Stomach (tissue), 9 donors: ENCODE results near the gene RBSN. TPM values are rescaled to one million over a fixed set of nuclear protein-coding genes. Genes with fewer than 3 reads are reported as not detected.

Experiments used
- DNase-seq, 2 donors: peaks; one replicate each; pipeline versions ENCODE4 v3.0.0 to v3.0.0-alpha.2; 2013 to 2019
- H3K27ac ChIP-seq, 5 donors: fragments of 200-600 bp in 4 of 5; sonication (generic) in 4 of 5; one replicate each; pipeline ENCODE4 v1.5.1; 2013 to 2019; ENCODE audit warnings: mild to moderate bottlenecking in 1 of 5, moderate library complexity in 1 of 5
- H3K27me3 ChIP-seq, 3 donors: fragments of 200-600 bp; sonication (generic); one replicate each; pipeline ENCODE4 v1.5.1; 2017 to 2019; ENCODE audit warnings: mixed run types in 1 of 3
- H3K36me3 ChIP-seq, 4 donors: fragments of 200-600 bp; sonication (generic); 1 replicate in 3 of 4; 2 replicates in 1 of 4; pipeline ENCODE4 v1.5.1; 2016 to 2019
- H3K4me1 ChIP-seq, 4 donors: fragments of 200-600 bp; sonication (generic); one replicate each; pipeline ENCODE4 v1.5.1; 2016 to 2019
- H3K4me3 ChIP-seq, 4 donors: fragments of 200-600 bp; sonication (generic) in 3 of 4; one replicate each; pipeline ENCODE4 v1.5.1; 2016 to 2019; ENCODE audit warnings: mild to moderate bottlenecking in 1 of 4
- H3K9me3 ChIP-seq, 4 donors: fragments of 200-600 bp; sonication (generic); one replicate each; pipeline ENCODE4 v1.5.1; 2016 to 2019
- EP300 ChIP-seq: sonication (generic); formaldehyde crosslinking; IDR thresholded peaks from one replicate; pipeline ENCODE4 v1.6.1; 2017; ENCODE audit warnings: antibody characterized with exemption
- POLR2A ChIP-seq, 4 donors: fragments of 450-650 bp; IDR thresholded peaks; one replicate each; pipeline ENCODE4 v1.6.1; 2016; ENCODE audit warnings: antibody characterized with exemption in 4 of 4, control low read depth in 2 of 4, mild to moderate bottlenecking in 1 of 4, moderate library complexity in 1 of 4
- POLR2AphosphoS5 ChIP-seq, 3 donors: sonication (generic); formaldehyde crosslinking; IDR thresholded peaks; one replicate each; pipeline ENCODE4 v1.6.1; 2016; ENCODE audit warnings: antibody characterized with exemption in 3 of 3
- WGBS, 5 donors: extraction: QIAGEN DNeasy Blood & Tissue Kit in 3 of 5; methylation state at CpG; one replicate each; pipeline versions ENCODE4 v1.1.5 to v1.1.7; 2013 to 2018; 5-methylcytosine and 5-hydroxymethylcytosine counted together
- intact Hi-C: fragments of 100-400 bp; cut with DNase I; formaldehyde crosslinking; loops from one replicate; pipeline ENCODE4 v1.15.1; 2023; ENCODE audit warnings: low total_unique reads
- polyA plus RNA-seq, 3 donors: library from polyadenylated mRNA; stranded (reverse); fragments of 200-250 nt; gene quantifications; one replicate each; pipeline ENCODE4 v1.2.3, GENCODE V29; 2013
- total RNA-seq, 5 donors: library from RNA; depleted of rRNA; stranded (reverse); fragments of >200 nt; gene quantifications; one replicate each; pipeline versions ENCODE4 v1.1.0 to v1.2.3, GENCODE V29; 2014 to 2016
- TF ChIP-seq, protein P1 (sequence below), 7 experiments: fragments of 450-650 bp in 4 of 7; fragments of 200-600 bp in 3 of 7; sonication (generic) in 3 of 7; IDR thresholded peaks; one replicate each; pipeline ENCODE4 v1.5.1; 2016 to 2019; ENCODE audit warnings: antibody characterized with exemption in 7 of 7, control low read depth in 2 of 7, mild to moderate bottlenecking in 1 of 7
- donor health status: healthy with polysubstance abuse.
- donor health status: Bipolar disorder and iron deficiency.
- donor health status: healthy.

The RBSN gene
- total and polyA plus RNA-seq, 8 donors = 4.3 to 127 (median 15.8) TPM

DNA sequence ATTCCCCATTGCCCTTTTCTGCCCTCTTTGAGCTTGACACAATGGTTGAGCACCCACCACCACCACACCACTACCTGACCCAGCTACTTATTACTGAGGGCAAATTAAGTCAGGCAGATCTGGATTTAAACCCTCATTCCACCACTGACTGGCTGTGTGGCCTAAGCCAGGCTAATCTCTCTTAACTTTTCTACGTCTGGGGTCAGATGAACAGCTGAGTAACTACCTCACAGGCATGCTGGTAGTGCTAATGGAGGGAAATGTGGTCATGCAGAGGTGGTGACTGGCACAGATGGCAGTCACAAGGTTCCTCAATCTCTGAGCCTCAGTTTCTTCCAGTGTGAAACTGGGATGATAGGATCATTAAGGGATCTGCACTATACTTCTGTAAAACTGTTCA is 29.5 kb downstream of the RBSN start:
- no peak for DNase-seq
- H3K27me3 ChIP-seq = no peaks in the 10 kb centered on the region
- H3K4me3 ChIP-seq = no peak overlapping the region
- H3K36me3 ChIP-seq = peaks cover 31 to 48% (median 45%) of the 10 kb centered on the region in 4 donors
- H3K27ac ChIP-seq = no peak overlapping the region
- intact Hi-C loops = no loop called here
- H3K9me3 ChIP-seq = no peaks in the 10 kb centered on the region
- no peak for TF ChIP-seq POLR2A (IDR thresholded peaks at IDR 0.05)
- TF ChIP-seq, protein P1, sequence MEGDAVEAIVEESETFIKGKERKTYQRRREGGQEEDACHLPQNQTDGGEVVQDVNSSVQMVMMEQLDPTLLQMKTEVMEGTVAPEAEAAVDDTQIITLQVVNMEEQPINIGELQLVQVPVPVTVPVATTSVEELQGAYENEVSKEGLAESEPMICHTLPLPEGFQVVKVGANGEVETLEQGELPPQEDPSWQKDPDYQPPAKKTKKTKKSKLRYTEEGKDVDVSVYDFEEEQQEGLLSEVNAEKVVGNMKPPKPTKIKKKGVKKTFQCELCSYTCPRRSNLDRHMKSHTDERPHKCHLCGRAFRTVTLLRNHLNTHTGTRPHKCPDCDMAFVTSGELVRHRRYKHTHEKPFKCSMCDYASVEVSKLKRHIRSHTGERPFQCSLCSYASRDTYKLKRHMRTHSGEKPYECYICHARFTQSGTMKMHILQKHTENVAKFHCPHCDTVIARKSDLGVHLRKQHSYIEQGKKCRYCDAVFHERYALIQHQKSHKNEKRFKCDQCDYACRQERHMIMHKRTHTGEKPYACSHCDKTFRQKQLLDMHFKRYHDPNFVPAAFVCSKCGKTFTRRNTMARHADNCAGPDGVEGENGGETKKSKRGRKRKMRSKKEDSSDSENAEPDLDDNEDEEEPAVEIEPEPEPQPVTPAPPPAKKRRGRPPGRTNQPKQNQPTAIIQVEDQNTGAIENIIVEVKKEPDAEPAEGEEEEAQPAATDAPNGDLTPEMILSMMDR (IDR thresholded peaks at IDR 0.05) = no peak
- no peak for TF ChIP-seq POLR2AphosphoS5 (IDR thresholded peaks at IDR 0.05)
- no peak for TF ChIP-seq EP300
- 71 to 93% (median 86%) methylated on average over 1 of the region's 1 CpG for WGBS, 5 donors
- peaks cover 0 to 7% (median 4%) of the 10 kb centered on the region in 4 donors for H3K4me1 ChIP-seq

DNA sequence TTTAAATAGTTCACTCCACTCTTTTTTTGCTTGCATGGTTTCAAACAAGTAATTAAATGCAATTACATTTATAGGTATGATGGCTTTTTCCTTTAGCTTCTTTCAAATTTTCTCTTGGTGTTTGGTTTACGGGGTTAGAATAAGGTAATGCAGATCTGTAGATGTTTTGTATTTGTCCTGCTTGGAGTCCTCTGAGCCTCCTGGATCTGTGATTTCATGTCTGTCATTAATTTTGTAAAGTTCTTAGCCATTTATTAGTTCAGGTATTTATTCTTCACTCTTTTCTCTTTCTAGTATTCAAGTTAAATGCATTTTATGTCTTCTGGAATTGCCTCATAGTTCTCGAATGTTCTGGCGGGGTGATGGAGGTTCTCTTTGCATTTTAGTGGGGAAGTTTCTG is 32.5 kb downstream of the RBSN start:
- intact Hi-C loops = no loop called here
- H3K4me3 ChIP-seq = no peak overlapping the region
- H3K36me3 ChIP-seq = peaks cover 6 to 19% (median 16%) of the 10 kb centered on the region in 4 donors
- no peaks in the 10 kb centered on the region for H3K9me3 ChIP-seq
- TF ChIP-seq POLR2A (IDR thresholded peaks at IDR 0.05) = no peak
- TF ChIP-seq, protein P1 (IDR thresholded peaks at IDR 0.05) = no peak
- no peak for TF ChIP-seq EP300
- no peak for TF ChIP-seq POLR2AphosphoS5 (IDR thresholded peaks at IDR 0.05)
- no peak for DNase-seq
- no peak overlapping the region for H3K27ac ChIP-seq
- WGBS, 5 donors = 89 to 95% (median 93%) methylated on average over 3 of the region's 3 CpGs
- H3K4me1 ChIP-seq = peaks cover 14 to 23% (median 20%) of the 10 kb centered on the region in 4 donors
- H3K27me3 ChIP-seq = no peaks in the 10 kb centered on the region

DNA sequence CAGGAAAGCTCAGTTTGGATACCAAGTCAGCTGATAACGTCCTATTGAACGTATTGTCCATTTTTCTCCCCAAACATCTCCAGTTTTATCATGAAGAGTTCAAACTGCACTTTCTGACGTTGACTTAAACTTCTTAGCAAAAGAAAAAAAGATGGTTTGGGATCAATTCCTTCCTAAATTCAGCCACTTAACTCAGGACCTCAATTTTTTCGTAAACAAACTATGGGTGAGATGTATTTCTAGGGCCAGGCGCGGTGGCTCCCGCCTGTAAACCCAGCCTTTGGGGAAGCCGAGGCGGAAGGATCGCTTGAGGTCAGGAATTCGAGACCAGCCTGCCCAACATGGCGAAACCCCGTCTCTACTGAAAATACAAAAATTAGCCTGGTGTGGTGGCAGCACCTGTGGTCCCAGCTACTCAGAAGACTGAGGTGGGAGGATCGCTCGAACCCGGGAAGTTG is 33.4 kb downstream of the RBSN start:
- H3K4me3 ChIP-seq = peak overlapping the region; percentile 89 to 97 (median 92)
- no peak for TF ChIP-seq POLR2A (IDR thresholded peaks at IDR 0.05)
- TF ChIP-seq, protein P1 (IDR thresholded peaks at IDR 0.05) = no peak
- no peak for TF ChIP-seq EP300
- TF ChIP-seq POLR2AphosphoS5 (IDR thresholded peaks at IDR 0.05) = no peak
- DNase-seq = no peak
- intact Hi-C loops = no loop called here
- H3K4me1 ChIP-seq = peaks cover 14 to 23% (median 20%) of the 10 kb centered on the region in 4 donors
- H3K36me3 ChIP-seq = peaks cover 0 to 10% (median 7%) of the 10 kb centered on the region in 4 donors
- WGBS, 5 donors = 45 to 59% (median 52%) methylated on average over 16 of the region's 16 CpGs
- no peaks in the 10 kb centered on the region for H3K9me3 ChIP-seq
- H3K27ac ChIP-seq = peak overlapping the region in 4 of 5 donors; percentile 84 to 93 (median 87)
- H3K27me3 ChIP-seq = no peaks in the 10 kb centered on the region

DNA sequence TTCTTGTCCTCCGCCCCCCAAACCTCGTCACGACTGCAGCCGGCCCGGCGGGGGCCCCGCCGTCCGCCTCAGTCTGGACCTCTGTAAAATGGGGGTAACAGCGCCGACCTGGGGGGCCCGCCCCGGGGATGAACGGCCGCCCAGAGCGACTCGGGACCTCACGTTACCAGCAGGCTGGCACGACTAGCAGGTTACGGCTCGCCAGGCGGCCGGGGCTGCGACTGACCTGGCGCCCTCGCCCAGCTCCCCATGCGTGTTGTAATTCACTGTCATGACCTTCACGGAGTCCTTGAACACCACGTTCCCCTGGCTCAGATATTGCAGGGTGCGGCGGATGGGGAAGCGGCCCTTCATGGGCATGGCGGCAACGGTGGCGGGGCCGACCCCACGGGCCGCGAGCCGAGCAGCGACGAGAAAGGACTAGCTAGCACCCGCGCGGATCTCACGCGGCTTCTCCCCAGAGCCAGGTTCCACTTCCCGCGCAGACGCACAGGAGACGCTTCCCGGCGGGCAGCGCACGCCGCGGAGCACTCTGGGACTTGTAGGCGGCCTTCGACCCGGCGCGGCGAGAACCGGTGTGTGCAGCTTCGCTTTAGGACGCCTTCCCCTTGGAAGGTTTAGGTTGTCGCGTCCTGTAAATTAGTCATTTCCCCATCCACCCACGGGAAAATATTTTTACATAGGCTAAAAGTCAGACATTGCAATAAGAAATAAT is 34.0 kb downstream of the RBSN start, which contains the start of gene MRPS25:
Gene MRPS25, minus strand, starts transcription at position 481 of the 715 bp plus-strand sequence. Its CDS starts 121 bp downstream, at position 360.
- intact Hi-C loops = no loop called here
- Histone ChIP-seq H3K27me3 (no peaks in the 10 kb centered on the region), H3K36me3 (peaks cover 0 to 5% (median under 1%) of the 10 kb centered on the region in 4 donors), H3K27ac (peak within 1 kb of the TSS; percentile 84 to 93 (median 89)), H3K4me3 (peak within 1 kb of the TSS; percentile 89 to 97 (median 92)), H3K4me1 (peaks cover 14 to 23% (median 20%) of the 10 kb centered on the region in 4 donors), H3K9me3 (no peaks in the 10 kb centered on the region)
- TF ChIP-seq POLR2AphosphoS5 (IDR thresholded peaks at IDR 0.05) = peak; percentile 81 to 99 (median 94)
- TF ChIP-seq, protein P1 (IDR thresholded peaks at IDR 0.05) = no peak
- no peak for TF ChIP-seq EP300
- peak in 2 of 4 donors; percentile 40 to 74 for TF ChIP-seq POLR2A (IDR thresholded peaks at IDR 0.05)
- 0 to 1% (median 0%) methylated on average over 34 to 69 of the region's 69 CpGs for WGBS, 5 donors
- DNase-seq = peak; percentile 92 to 98
